Measurements from ENCODE around the gene CUL4B.
"Not testable (repeated sequence)": the region's sequence is repeated elsewhere in the genome, so short reads cannot be mapped to it uniquely, and the experiment has no call there.

CUL4B gene

DNA sequence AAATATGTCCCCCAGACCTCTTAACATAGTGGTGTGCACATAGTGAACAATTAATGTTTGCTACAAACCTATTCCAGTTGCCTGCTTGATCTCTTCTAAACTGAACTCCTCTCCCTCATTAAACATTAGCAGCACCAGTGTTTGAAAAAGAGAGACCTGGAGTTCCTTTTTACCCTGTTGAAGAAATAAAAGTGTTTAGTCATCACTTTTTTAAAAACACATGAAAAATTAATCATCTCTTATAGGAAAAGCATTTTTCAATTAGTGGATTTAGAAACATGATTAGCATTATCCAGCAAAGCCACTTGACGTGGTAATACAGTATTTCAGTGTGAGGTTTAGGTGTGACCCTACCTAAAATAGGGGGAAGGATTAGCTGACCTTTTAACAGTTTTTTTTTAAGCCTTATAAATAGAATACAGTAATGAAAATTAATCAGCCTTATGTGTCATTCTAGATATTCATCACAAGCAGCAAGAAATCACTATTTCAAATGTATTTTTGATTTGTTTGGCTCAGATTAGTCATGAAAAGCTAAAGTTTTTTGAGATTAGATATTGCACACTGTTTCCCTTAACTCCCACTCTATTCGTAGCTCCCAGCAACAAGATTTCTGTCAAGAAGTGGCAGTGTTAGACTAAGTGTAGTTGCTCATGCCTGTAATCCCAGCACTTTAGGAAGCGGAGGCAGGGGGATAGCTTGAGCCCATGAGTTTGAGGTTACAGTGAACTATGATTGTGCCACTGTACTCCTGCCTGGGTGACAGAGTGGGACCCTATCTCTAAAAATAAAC lies 26.2 kb downstream of the CUL4B start:
- in situ Hi-C loops (cut with MboI; ENCODE audit: low sequenced_read_pairs) = no loop called here

DNA sequence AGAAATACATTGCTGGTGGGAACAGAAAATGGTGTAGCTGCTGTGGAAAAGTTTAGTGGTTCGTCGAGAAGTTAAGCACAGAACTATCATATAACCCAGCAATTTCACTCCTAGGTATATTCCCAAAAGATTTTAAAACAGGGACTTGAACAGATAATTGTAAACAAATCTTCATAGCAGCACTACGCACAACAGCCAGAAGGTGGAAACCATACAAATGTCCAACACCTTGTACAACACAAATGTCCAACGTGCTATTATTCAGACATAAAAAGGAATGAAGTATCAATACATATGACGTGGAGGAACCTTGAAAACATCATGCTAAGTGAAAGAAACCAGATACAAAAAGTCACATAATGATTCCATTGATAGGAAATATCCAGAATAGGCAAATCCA lies 37.9 kb downstream of the CUL4B start:
- in situ Hi-C loops (cut with MboI; ENCODE audit: low sequenced_read_pairs) = no loop called here

DNA sequence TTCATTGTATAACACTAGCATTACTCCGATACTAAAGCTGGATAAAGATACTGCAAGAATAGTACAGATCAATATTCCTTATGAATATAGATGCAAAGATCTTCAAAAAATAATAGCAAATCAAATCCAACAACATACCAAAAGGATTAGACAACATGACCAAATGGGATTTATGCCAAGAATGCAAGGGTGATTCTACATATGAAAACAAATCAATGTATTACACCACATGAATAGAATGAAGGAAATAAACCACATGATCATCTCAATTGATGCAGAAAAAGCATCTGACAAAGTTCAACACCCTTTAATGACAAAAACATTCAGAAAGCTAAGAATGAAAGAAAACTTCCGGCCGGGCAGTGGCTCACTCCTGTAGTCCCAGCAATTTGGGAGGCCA lies 42.8 kb downstream of the CUL4B start:
- in situ Hi-C loops (cut with MboI; ENCODE audit: low sequenced_read_pairs) = no loop called here

DNA sequence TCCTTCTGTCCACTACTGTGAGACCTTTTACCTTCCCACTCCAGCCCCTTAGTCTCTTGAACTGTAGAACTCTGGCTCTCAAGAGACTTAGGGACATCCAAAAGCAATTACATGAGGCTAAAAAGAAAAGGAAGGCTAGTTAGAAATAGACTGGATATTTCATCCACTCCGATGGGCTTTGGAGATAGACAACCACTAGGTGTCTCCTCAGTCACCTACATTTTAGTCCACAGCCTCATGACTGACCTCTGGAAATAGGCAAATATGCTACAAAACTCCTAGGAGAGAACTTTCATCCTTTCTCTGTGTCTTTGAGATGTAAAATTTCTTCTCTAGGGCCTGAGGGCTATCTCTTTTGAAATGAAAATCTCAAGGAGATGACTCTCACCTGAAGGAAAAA lies 46.5 kb downstream of the CUL4B start:
- in situ Hi-C loops (cut with MboI; ENCODE audit: low sequenced_read_pairs) = no loop called here

DNA sequence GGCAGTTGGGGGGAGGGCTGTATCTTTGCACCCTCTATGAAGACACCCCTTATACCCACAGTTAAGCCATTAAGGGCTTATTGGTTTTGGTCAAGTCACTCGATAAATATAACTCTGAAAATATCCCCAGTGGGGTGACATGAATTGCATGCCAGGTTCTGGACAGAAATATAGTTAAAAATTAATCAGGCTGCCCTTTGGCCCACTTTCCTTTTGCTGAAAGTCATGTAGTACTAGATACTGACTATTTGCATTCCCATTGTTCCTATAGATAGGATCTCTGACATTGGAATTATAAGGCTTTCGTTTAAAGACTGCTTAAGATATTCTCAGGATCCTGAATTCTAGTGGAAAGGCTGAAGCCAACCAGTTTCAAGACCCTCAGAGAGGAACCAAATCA lies 48.1 kb downstream of the CUL4B start:
- in situ Hi-C loops (cut with MboI; ENCODE audit: low sequenced_read_pairs) = no loop called here

DNA sequence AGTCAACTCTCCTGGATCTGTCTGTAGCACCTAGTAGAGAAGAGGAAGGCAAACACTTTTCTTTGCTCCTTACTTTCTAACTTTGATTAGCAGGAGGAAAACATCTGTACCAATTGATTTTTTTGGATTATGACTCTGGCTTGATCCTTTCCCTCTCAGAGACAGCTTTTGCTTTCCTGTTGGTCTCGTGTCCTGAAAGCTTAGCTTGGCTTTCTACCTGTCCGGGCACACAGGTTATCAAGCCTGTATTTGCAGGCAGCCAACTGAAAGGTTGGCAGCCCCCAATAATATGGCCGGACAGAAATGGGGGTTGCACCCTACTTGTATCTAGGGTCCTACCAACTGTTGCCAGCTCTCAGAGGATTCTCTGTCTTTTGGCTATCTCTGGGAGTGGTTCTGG lies 48.5 kb downstream of the CUL4B start:
- in situ Hi-C loops (cut with MboI; ENCODE audit: low sequenced_read_pairs) = no loop called here

DNA sequence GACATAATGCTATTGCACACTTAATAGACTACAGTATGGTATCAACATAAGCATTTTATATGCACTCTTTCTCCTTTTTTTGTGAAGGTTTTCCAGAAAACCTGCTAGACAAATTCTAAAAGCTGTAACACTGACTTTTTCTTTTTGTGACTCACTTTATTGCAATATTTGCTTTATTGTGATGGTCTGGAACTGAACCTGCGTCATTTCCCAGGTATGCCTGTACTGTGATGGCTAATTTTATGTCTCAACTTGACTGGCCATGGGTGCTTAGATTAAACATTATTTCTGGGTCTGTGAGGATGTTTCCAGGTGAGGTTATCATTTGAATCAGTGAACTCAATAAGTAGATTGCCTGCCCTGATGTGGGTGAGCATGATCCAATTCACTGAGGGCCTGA lies 56.2 kb downstream of the CUL4B start:
- in situ Hi-C loops (cut with MboI; ENCODE audit: low sequenced_read_pairs) = no loop called here

DNA sequence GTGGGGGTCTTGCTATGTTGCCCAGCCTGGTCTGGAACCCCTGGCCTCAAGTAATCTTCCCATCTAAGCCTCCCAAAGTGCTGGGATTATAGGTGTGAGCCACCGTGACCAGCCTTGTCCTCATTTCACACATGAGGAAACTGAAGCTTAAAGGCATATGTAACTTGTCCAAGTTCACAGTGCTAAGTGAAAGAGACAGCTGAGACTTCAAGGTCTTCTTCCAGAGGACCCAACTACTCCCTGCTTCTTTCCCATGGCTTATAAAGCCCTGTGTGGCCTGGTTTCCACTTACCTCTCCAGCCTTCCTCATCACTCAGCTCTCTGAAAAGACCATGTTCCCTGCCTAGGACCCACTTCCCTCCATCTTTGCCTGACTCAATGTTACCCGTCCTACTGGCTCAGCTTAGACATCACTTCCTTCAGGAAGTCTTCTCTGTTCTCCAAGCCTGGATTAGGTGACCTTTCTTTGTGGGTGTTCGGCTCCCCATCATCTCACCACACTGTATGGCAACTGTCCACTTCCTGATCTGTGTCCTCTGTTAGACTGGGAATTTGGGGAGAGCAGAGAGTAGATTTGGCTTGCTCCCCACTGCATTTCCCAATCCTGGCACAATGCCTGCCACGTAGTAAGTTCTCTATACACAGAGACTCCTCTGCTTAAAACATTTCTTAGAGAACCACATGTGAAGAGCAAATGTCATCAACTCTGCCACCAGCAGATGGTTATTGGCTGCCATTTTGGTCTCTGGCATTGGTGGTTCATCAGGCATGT lies 61.3 kb downstream of the CUL4B start:
- in situ Hi-C loops (cut with MboI; ENCODE audit: low sequenced_read_pairs) = no loop called here

DNA sequence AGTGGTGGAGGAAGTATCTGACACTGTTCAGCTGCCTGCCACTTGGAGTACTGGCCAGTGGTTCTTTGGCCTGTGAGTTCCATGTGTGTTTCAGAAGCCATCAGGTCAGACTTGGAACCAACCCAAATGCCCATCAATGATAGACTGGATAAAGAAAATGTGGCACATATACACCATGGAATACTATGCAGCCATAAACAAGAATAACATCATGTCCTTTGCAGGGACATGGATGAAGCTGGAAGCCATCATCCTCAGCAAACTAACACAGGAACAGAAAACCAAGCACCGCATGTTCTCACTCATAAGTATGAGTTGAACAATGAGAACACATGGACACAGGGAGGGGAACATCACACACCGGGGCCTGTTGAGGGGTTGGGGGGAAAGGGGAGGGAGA lies 70.6 kb downstream of the CUL4B start:
- in situ Hi-C loops (cut with MboI; ENCODE audit: low sequenced_read_pairs) = not testable (repeated sequence)

DNA sequence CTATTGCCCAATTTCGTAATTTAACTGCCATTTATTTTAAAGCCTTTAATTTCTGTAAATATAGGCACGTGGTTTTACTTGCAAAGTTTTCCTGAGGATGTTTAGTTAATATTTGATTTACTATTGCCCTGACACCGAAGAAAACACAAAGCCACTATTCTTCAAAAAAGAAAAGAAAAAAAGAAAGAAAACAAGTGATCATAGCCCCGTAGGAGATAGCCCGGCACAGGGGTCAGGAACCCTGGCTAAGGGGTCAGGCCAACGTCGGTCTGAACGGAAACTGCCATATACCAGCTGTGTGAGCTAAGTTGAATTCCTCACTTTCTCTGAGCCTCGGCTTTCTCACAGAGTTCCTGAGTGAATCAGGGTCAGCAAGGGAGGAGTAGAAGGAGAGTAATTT lies 74.0 kb downstream of the CUL4B start:
- in situ Hi-C loops (cut with MboI; ENCODE audit: low sequenced_read_pairs) = no loop called here

DNA sequence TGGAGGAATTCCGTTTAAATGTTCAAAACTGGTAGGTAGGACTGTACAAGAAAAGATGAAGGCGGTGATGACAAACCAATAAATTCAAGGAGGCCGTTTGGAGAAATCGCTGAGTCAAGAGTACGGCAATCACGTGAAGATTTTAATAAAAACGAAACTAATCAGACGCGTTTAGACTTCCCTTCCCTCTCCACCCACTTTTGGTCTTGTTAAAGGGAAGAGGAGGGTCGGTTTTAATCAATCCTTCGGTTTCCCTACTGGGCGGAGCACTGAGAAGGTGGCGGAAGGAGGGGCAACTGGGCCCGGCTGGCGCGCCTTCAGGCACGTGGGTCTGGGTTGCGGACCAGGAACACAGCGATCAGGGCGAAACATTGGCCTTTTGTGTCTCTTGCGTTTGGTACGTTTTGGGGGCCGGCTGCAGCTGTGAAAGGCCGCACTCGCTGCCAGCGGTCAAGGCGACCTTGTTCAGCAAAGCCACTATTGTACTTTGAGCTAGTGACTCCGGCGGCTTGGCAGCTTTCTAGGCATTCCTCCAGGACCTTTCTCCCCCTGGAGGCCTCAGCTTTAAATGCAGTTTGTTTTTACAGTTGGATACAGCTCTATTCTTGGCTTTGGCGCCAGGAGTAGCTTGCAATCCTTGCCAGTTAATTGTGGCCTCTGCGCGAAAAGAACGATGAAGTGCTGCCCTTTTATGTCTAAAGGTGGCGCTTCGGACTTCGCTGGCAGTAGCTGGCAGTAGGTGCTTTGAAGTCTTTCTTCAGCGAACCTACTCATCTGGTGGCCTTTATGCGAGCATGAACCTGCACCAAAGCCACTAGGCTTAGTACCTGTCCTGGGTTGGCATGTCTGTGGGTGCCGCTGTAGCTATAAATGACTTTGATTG lies 74.9 kb downstream of the CUL4B start:
- in situ Hi-C loops (cut with MboI; ENCODE audit: low sequenced_read_pairs) = no loop called here

DNA sequence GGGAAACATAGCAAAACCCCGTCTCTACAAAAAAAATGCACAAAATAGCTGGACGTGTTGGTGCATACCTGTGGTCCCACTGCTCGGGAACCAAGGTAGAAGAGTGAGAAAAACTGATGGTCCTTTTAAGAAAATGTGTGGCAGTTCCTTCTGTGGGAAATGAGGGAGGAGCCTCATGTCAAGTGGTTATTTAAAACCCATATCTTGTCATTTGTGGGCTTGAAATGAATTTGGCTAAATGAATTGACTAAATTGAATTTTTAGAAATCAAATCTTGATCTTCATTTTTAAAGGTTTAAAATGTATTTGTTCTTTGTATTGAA lies 75.5 kb downstream of the CUL4B start:
- in situ Hi-C loops (cut with MboI; ENCODE audit: low sequenced_read_pairs) = no loop called here

DNA sequence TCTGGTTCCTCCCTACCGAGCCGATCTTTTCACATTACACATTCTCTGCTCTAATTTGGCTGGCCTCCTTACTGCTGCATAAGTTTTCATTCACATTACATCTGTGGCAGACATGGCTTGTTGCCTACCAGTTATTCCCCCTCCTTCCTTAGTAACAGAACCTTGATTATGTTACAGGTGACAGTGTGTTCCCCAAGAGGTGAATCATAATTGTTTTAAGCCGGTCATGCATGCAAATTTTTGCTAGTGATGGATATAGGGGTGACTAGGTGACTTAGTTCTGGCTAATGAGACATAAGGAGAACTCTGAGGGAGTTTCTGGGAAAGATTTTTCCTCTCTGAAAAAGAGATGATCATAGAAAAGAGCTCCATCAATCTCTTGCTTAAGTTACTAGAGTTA lies 83.3 kb downstream of the CUL4B start:
- in situ Hi-C loops (cut with MboI; ENCODE audit: low sequenced_read_pairs) = no loop called here

DNA sequence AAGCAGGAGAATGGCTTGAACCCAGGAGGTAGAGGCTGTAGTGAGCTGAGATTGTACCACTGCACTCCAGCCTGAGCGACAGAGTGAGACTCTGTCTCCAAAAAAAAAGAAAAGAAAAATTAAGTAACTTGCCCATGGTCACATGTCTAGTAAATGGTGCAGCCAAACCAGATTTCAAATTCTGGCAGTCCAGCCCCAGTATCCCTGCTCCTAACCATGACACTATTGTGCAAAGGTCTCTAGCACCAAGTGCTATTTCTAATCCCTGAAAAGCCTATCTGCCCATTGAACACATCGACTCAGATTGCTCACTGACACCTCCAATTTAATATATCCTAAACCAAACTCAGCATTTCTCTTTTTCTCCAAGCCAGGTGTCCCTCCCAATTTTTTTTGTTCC lies 84.0 kb downstream of the CUL4B start:
- in situ Hi-C loops (cut with MboI; ENCODE audit: low sequenced_read_pairs) = no loop called here

DNA sequence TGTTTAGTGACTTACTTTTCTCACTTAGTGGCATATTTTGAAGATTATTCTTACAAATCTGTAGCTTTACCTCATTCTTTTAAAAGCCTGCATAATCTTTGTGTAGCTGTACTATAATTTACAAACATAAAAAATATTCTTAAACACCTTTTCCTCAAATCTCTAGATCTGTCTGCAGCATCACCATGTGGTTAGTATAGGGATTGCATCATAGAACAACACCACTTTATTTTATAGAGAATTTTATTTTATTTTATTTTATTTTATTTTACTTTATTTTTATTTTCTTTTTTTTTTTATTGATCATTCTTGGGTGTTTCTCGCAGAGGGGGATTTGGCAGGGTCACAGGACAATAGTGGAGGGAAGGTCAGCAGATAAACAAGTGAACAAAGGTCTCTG lies 85.3 kb downstream of the CUL4B start:
- in situ Hi-C loops (cut with MboI; ENCODE audit: low sequenced_read_pairs) = not testable (repeated sequence)
